WTC11 (cell line): ENCODE measurements around the gene SORCS2. TPM values are rescaled to one million over a fixed set of nuclear protein-coding genes. Genes with fewer than 3 reads are reported as not detected.

ENCODE experiments used
- ATAC-seq: fragments of 200-7000 bp; cut with Tn5 transposase; 2 replicates; pipeline ENCODE4 v1.10.0; 2021; ENCODE audit warnings: mild to moderate bottlenecking, moderate library complexity
- CTCF ChIA-PET: fragments of 300-600 bp; sonication (Branson Sonifier 250); formaldehyde crosslinking; loops from one replicate; lab custom pipeline; 2021; ENCODE audit warnings: antibody characterized with exemption; lab: Charles Lee
- POLR2A ChIA-PET: fragments of 350-600 bp; sonication (Branson Sonifier 250); formaldehyde crosslinking; loops from one replicate; lab custom pipeline; 2021; ENCODE audit warnings: antibody characterized with exemption; lab: Charles Lee
- DNase-seq: peaks from one replicate; pipeline ENCODE4 v3.0.0; 2021; ENCODE audit warnings: low spot score
- H3K27ac Mint-ChIP-seq: 2 replicates; pipeline ENCODE4 v1.8.0; 2021; ENCODE audit warnings: mixed read lengths
- H3K27me3 Mint-ChIP-seq: 2 replicates; pipeline ENCODE4 v1.8.0; 2021; ENCODE audit warnings: low read depth, mild to moderate bottlenecking, moderate library complexity, mixed read lengths
- H3K36me3 Mint-ChIP-seq: 2 replicates; pipeline ENCODE4 v1.8.0; 2021; ENCODE audit warnings: mixed read lengths
- H3K4me1 Mint-ChIP-seq: 2 replicates; pipeline ENCODE4 v1.8.0; 2022; ENCODE audit warnings: mixed read lengths
- H3K4me3 Mint-ChIP-seq: 2 replicates; pipeline ENCODE4 v1.8.0; 2021; ENCODE audit warnings: mild to moderate bottlenecking, moderate library complexity, mixed read lengths
- H3K9me3 Mint-ChIP-seq: 2 replicates; pipeline ENCODE4 v1.8.0; 2021; ENCODE audit warnings: mixed read lengths
- EMX1 ChIP-seq: fragments of 250-450 bp; sonication (Bioruptor Pico); IDR thresholded peaks from 2 replicates; pipeline ENCODE4 v1.8.0; 2021; ENCODE audit warnings: mild to moderate bottlenecking
- ESRRA ChIP-seq: sonication (generic); formaldehyde crosslinking; IDR thresholded peaks from 2 replicates; pipeline ENCODE4 v1.8.1; 2022; ENCODE audit warnings: mild to moderate bottlenecking, missing genetic modification reagents, borderline replicate concordance
- FOXP1 ChIP-seq: sonication (generic); formaldehyde crosslinking; IDR thresholded peaks from 2 replicates; pipeline ENCODE4 v1.8.0; 2022; ENCODE audit warnings: missing genetic modification reagents, mild to moderate bottlenecking, moderate library complexity, borderline replicate concordance
- GRHL2 ChIP-seq: fragments of 250-450 bp; sonication (Bioruptor Pico); IDR thresholded peaks from 2 replicates; pipeline ENCODE4 v1.8.0; 2022; ENCODE audit warnings: mild to moderate bottlenecking, moderate library complexity; ENCODE audit not compliant: insufficient replicate concordance, severe bottlenecking
- HMGA2 ChIP-seq: fragments of 250-450 bp; sonication (Bioruptor Pico); IDR thresholded peaks from 2 replicates; pipeline ENCODE4 v1.4.0; 2021; ENCODE audit warnings: mild to moderate bottlenecking, moderate library complexity
- KAT7 ChIP-seq: sonication (generic); formaldehyde crosslinking; IDR thresholded peaks from 2 replicates; pipeline ENCODE4 v1.8.1; 2023; ENCODE audit warnings: missing genetic modification reagents, mild to moderate bottlenecking, borderline replicate concordance
- NFYB ChIP-seq: sonication (generic); formaldehyde crosslinking; conservative IDR thresholded peaks from 2 replicates; pipeline ENCODE4 v1.8.0; 2022; ENCODE audit warnings: low read depth, missing genetic modification reagents
- NR3C1 ChIP-seq: sonication (generic); formaldehyde crosslinking; conservative IDR thresholded peaks from 2 replicates; pipeline ENCODE4 v1.8.1; 2023; ENCODE audit warnings: low read depth, mild to moderate bottlenecking, missing genetic modification reagents
- TEAD1 ChIP-seq: sonication (generic); formaldehyde crosslinking; IDR thresholded peaks from 2 replicates; pipeline ENCODE4 v1.8.0; 2022; ENCODE audit warnings: mild to moderate bottlenecking, missing genetic modification reagents
- TEAD4 ChIP-seq: sonication (generic); formaldehyde crosslinking; IDR thresholded peaks from 2 replicates; pipeline ENCODE4 v1.8.0; 2022; ENCODE audit warnings: mild to moderate bottlenecking, missing genetic modification reagents
- TP53 ChIP-seq: sonication (generic); formaldehyde crosslinking; IDR thresholded peaks from 2 replicates; pipeline ENCODE4 v1.8.1; 2023; ENCODE audit warnings: mild to moderate bottlenecking, missing genetic modification reagents
- USF1 ChIP-seq: sonication (generic); formaldehyde crosslinking; IDR thresholded peaks from 2 replicates; pipeline ENCODE4 v1.8.0; 2022; ENCODE audit warnings: mild to moderate bottlenecking, missing genetic modification reagents
- ZNF281 ChIP-seq: sonication (generic); formaldehyde crosslinking; IDR thresholded peaks from 2 replicates; pipeline ENCODE4 v1.8.0; 2023; ENCODE audit warnings: mild to moderate bottlenecking, missing genetic modification reagents
- total RNA-seq: library from RNA; stranded (reverse); gene quantifications from 3 replicates; pipeline ENCODE4 v1.2.3, GENCODE V29; 2021
- TF ChIP-seq, protein P1 (sequence below): fragments of 250-450 bp; sonication (Bioruptor Pico); IDR thresholded peaks from 2 replicates; pipeline ENCODE4 v1.9.0; 2021; ENCODE audit warnings: mild to moderate bottlenecking, borderline replicate concordance
- TF ChIP-seq, protein P2 (sequence below): sonication (generic); formaldehyde crosslinking; IDR thresholded peaks from 2 replicates; pipeline ENCODE4 v1.8.1; 2022; ENCODE audit warnings: low read depth, mild to moderate bottlenecking, moderate library complexity, missing genetic modification reagents, borderline replicate concordance
- TF ChIP-seq, protein P3 (sequence below): sonication (generic); formaldehyde crosslinking; IDR thresholded peaks from 2 replicates; pipeline ENCODE4 v1.8.0; 2022; ENCODE audit warnings: missing genetic modification reagents
- TF ChIP-seq, protein P4 (sequence below): sonication (generic); formaldehyde crosslinking; IDR thresholded peaks from 2 replicates; pipeline ENCODE4 v1.8.1; 2023; ENCODE audit warnings: mild to moderate bottlenecking, missing genetic modification reagents
- TF ChIP-seq, protein P5 (sequence below): sonication (generic); formaldehyde crosslinking; IDR thresholded peaks from 2 replicates; pipeline ENCODE4 v1.8.1; 2023; ENCODE audit warnings: mild to moderate bottlenecking, missing genetic modification reagents, moderate library complexity

Gene SORCS2
- total RNA-seq, 1 experiment from 2014 or later = 6.6 TPM

- Mint-ChIP-seq H3K4me3 (no peak overlapping the region), H3K36me3 (no peaks in the 10 kb centered on the region), H3K4me1 (no peaks in the 10 kb centered on the region; the same call in 1 of the 2 replicates), H3K27me3 (no peaks in the 10 kb centered on the region), H3K27ac (no peak overlapping the region), H3K9me3 (peaks cover 6% of the 10 kb centered on the region)
- ChIA-PET CTCF (interaction anchor here (1.1 kb wide), 1 partner anchor 23 kb away, joined by 4 read pairs; no protein-coding TSS in a partner anchor), POLR2A (no interaction called here)
- TF ChIP-seq TEAD4 (CRISPR knock-in tag) (no peak), ESRRA (no peak), FOXP1 (no peak), TP53 (CRISPR knock-in tag) (no peak), GRHL2 (CRISPR knock-in tag) (no peak)
- TF ChIP-seq, protein P1, sequence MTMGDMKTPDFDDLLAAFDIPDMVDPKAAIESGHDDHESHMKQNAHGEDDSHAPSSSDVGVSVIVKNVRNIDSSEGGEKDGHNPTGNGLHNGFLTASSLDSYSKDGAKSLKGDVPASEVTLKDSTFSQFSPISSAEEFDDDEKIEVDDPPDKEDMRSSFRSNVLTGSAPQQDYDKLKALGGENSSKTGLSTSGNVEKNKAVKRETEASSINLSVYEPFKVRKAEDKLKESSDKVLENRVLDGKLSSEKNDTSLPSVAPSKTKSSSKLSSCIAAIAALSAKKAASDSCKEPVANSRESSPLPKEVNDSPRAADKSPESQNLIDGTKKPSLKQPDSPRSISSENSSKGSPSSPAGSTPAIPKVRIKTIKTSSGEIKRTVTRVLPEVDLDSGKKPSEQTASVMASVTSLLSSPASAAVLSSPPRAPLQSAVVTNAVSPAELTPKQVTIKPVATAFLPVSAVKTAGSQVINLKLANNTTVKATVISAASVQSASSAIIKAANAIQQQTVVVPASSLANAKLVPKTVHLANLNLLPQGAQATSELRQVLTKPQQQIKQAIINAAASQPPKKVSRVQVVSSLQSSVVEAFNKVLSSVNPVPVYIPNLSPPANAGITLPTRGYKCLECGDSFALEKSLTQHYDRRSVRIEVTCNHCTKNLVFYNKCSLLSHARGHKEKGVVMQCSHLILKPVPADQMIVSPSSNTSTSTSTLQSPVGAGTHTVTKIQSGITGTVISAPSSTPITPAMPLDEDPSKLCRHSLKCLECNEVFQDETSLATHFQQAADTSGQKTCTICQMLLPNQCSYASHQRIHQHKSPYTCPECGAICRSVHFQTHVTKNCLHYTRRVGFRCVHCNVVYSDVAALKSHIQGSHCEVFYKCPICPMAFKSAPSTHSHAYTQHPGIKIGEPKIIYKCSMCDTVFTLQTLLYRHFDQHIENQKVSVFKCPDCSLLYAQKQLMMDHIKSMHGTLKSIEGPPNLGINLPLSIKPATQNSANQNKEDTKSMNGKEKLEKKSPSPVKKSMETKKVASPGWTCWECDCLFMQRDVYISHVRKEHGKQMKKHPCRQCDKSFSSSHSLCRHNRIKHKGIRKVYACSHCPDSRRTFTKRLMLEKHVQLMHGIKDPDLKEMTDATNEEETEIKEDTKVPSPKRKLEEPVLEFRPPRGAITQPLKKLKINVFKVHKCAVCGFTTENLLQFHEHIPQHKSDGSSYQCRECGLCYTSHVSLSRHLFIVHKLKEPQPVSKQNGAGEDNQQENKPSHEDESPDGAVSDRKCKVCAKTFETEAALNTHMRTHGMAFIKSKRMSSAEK (CRISPR knock-in tag) = no peak
- TF ChIP-seq, protein P2, sequence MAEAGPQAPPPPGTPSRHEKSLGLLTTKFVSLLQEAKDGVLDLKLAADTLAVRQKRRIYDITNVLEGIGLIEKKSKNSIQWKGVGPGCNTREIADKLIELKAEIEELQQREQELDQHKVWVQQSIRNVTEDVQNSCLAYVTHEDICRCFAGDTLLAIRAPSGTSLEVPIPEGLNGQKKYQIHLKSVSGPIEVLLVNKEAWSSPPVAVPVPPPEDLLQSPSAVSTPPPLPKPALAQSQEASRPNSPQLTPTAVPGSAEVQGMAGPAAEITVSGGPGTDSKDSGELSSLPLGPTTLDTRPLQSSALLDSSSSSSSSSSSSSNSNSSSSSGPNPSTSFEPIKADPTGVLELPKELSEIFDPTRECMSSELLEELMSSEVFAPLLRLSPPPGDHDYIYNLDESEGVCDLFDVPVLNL (CRISPR knock-in tag) = no peak
- no peak for ATAC-seq
- no peak for DNase-seq
Observed at GRCh38 chr4:7673121-7673520, 480.8 kb downstream of the SORCS2 start.

DNA sequence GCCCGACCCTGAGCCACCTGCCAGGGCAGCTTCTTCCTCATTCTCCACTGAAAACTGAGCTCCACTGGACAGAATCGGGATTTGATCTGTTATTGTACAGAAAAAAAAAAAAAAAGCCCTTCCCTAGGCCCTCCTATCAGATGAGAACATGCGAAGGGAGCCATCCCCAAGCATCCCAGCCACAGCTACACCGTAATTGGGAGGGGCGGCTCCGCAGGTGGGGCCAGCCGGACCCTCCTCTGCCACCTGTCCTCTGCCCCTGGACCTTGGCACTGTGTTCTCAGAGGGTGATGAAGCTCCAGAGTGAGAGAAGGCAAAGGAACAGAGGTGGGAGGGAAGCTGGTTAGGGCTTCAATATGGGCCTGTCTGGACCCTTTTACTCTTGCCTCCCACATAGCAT lies 482.4 kb downstream of the SORCS2 start:
- H3K9me3 Mint-ChIP-seq = peaks cover 6% of the 10 kb centered on the region
- ATAC-seq (no peak), DNase-seq (no peak)
- H3K4me3 Mint-ChIP-seq = no peak overlapping the region
- no peaks in the 10 kb centered on the region for H3K4me1 Mint-ChIP-seq
- ChIA-PET CTCF (interaction anchor here (0.8 kb wide), 1 partner anchor 25 kb away, joined by 3 read pairs; no protein-coding TSS in a partner anchor), POLR2A (no interaction called here)
- no peak overlapping the region for H3K27ac Mint-ChIP-seq
- no peaks in the 10 kb centered on the region for H3K36me3 Mint-ChIP-seq
- H3K27me3 Mint-ChIP-seq = no peaks in the 10 kb centered on the region
- no peak for TF ChIP-seq NR3C1
- TF ChIP-seq TEAD1 (CRISPR knock-in tag) = no peak
- TF ChIP-seq, protein P3, sequence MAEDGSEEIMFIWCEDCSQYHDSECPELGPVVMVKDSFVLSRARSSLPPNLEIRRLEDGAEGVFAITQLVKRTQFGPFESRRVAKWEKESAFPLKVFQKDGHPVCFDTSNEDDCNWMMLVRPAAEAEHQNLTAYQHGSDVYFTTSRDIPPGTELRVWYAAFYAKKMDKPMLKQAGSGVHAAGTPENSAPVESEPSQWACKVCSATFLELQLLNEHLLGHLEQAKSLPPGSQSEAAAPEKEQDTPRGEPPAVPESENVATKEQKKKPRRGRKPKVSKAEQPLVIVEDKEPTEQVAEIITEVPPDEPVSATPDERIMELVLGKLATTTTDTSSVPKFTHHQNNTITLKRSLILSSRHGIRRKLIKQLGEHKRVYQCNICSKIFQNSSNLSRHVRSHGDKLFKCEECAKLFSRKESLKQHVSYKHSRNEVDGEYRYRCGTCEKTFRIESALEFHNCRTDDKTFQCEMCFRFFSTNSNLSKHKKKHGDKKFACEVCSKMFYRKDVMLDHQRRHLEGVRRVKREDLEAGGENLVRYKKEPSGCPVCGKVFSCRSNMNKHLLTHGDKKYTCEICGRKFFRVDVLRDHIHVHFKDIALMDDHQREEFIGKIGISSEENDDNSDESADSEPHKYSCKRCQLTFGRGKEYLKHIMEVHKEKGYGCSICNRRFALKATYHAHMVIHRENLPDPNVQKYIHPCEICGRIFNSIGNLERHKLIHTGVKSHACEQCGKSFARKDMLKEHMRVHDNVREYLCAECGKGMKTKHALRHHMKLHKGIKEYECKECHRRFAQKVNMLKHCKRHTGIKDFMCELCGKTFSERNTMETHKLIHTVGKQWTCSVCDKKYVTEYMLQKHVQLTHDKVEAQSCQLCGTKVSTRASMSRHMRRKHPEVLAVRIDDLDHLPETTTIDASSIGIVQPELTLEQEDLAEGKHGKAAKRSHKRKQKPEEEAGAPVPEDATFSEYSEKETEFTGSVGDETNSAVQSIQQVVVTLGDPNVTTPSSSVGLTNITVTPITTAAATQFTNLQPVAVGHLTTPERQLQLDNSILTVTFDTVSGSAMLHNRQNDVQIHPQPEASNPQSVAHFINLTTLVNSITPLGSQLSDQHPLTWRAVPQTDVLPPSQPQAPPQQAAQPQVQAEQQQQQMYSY = no peak
- TF ChIP-seq NFYB (CRISPR knock-in tag) = no peak
- TF ChIP-seq, protein P4, sequence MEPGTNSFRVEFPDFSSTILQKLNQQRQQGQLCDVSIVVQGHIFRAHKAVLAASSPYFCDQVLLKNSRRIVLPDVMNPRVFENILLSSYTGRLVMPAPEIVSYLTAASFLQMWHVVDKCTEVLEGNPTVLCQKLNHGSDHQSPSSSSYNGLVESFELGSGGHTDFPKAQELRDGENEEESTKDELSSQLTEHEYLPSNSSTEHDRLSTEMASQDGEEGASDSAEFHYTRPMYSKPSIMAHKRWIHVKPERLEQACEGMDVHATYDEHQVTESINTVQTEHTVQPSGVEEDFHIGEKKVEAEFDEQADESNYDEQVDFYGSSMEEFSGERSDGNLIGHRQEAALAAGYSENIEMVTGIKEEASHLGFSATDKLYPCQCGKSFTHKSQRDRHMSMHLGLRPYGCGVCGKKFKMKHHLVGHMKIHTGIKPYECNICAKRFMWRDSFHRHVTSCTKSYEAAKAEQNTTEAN (CRISPR knock-in tag) = no peak
- no peak for TF ChIP-seq USF1
- TF ChIP-seq ZNF281 (CRISPR knock-in tag) = no peak
- no peak for TF ChIP-seq HMGA2 (CRISPR knock-in tag)
- no peak for TF ChIP-seq FOXP1
- TF ChIP-seq, protein P5, sequence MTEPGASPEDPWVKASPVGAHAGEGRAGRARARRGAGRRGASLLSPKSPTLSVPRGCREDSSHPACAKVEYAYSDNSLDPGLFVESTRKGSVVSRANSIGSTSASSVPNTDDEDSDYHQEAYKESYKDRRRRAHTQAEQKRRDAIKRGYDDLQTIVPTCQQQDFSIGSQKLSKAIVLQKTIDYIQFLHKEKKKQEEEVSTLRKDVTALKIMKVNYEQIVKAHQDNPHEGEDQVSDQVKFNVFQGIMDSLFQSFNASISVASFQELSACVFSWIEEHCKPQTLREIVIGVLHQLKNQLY (CRISPR knock-in tag) = no peak
- no peak for TF ChIP-seq EMX1 (CRISPR knock-in tag)
- no peak for TF ChIP-seq KAT7 (CRISPR knock-in tag)
